IMR-90 (cell line): ENCODE results near the gene PSMG1. TPM values are rescaled to one million over a fixed set of nuclear protein-coding genes. Genes with fewer than 3 reads are reported as not detected.
"Not testable (repeated sequence)": the region's sequence is repeated elsewhere in the genome, so short reads cannot be mapped to it uniquely, and the experiment has no call there.

Experiments used
- ATAC-seq: fragments of 200-7000 bp; cut with Tn5 transposase; 2 replicates; pipeline ENCODE4 v1.9.1; 2020; ENCODE audit warnings: low read depth, mild to moderate bottlenecking, moderate library complexity
- BruUV-seq: library from RNA; stranded (reverse); fragments of 400-500 nt; replicated peaks from 2 replicates; lab custom pipeline; 2021; lab: Mats Ljungman, UMichigan
- CTCF ChIA-PET: fragments of 300-600 bp; formaldehyde crosslinking; extraction: SDS; loops from one replicate; lab custom pipeline; 2021; ENCODE audit warnings: antibody characterized with exemption; lab: Yijun Ruan, JAX
- POLR2A ChIA-PET: fragments of 300-600 bp; sonication (Branson Sonifier 250); formaldehyde crosslinking; loops from one replicate; lab custom pipeline; 2022; ENCODE audit warnings: antibody characterized with exemption; ENCODE audit not compliant: unreplicated experiment; lab: Charles Lee
- DNase-seq: peaks from one replicate; pipeline ENCODE4 v3.0.0; 2013
- H2AFZ ChIP-seq: replicated peaks from 2 replicates; pipeline ENCODE3; 2013; ENCODE audit warnings: low read length, mild to moderate bottlenecking; ENCODE audit not compliant: poor library complexity
- H2AK5ac ChIP-seq: 2 replicates; pipeline ENCODE4 v1.6.1; 2013; ENCODE audit warnings: low read depth, low read length, inconsistent platforms
- H2AK9ac ChIP-seq: replicated peaks from 2 replicates; pipeline ENCODE3; 2013; ENCODE audit warnings: mild to moderate bottlenecking, low read depth, low read length, moderate library complexity; ENCODE audit not compliant: poor library complexity
- H2BK120ac ChIP-seq: 2 replicates; pipeline ENCODE4 v1.6.1; 2013; ENCODE audit warnings: low read depth, low read length, inconsistent platforms
- H2BK15ac ChIP-seq: 3 replicates; pipeline ENCODE4 v1.6.1; 2013; ENCODE audit warnings: low read depth, low read length, inconsistent platforms
- H2BK20ac ChIP-seq: 2 replicates; pipeline ENCODE4 v1.6.1; 2013; ENCODE audit warnings: low read depth, mild to moderate bottlenecking, inconsistent platforms, low read length, moderate library complexity
- H2BK5ac ChIP-seq: 2 replicates; pipeline ENCODE4 v1.6.1; 2013; ENCODE audit warnings: mild to moderate bottlenecking, low read depth, low read length, inconsistent platforms; ENCODE audit not compliant: poor library complexity, severe bottlenecking
- H3K14ac ChIP-seq: replicated peaks from 2 replicates; pipeline ENCODE4 v1.6.1; 2013; ENCODE audit warnings: low read depth, low read length, inconsistent platforms
- H3K18ac ChIP-seq: 2 replicates; pipeline ENCODE4 v1.6.1; 2013; ENCODE audit warnings: low read depth, low read length, control low read depth
- H3K23ac ChIP-seq: 2 replicates; pipeline ENCODE4 v1.6.1; 2013; ENCODE audit warnings: low read depth, low read length, inconsistent platforms
- H3K27ac ChIP-seq: 2 replicates; pipeline ENCODE4 v1.5.1; 2013; ENCODE audit warnings: mild to moderate bottlenecking, control low read depth, low read length; ENCODE audit not compliant: insufficient read depth
- H3K27me3 ChIP-seq: 2 replicates; pipeline ENCODE4 v1.6.1; 2013; ENCODE audit warnings: low read length; ENCODE audit not compliant: control insufficient read depth, insufficient read depth
- H3K36me3 ChIP-seq: 2 replicates; pipeline ENCODE4 v1.6.1; 2013; ENCODE audit warnings: low read length, mixed read lengths; ENCODE audit not compliant: control insufficient read depth, insufficient read depth
- H3K4ac ChIP-seq: 2 replicates; pipeline ENCODE4 v1.6.1; 2013; ENCODE audit warnings: low read depth, low read length, inconsistent platforms
- H3K4me1 ChIP-seq: 2 replicates; pipeline ENCODE4 v1.6.1; 2013; ENCODE audit warnings: low read length, mixed read lengths; ENCODE audit not compliant: control insufficient read depth, insufficient read depth
- H3K4me2 ChIP-seq: 2 replicates; pipeline ENCODE4 v1.6.1; 2013; ENCODE audit warnings: low read depth, mild to moderate bottlenecking, control low read depth, low read length, moderate library complexity
- H3K4me3 ChIP-seq: 2 replicates; pipeline ENCODE4 v1.5.1; 2013; ENCODE audit warnings: low read depth, mild to moderate bottlenecking, control low read depth, low read length, moderate library complexity; ENCODE audit not compliant: insufficient read depth
- H3K56ac ChIP-seq: 2 replicates; pipeline ENCODE4 v1.6.1; 2013; ENCODE audit warnings: low read length, inconsistent platforms; ENCODE audit not compliant: insufficient read depth; ENCODE audit errors: extremely low read depth
- H3K79me1 ChIP-seq, 2 experiments: 2 replicates each; pipeline ENCODE4 v1.6.1; 2013; ENCODE audit warnings: low read length in 2 of 2, inconsistent platforms in 1 of 2, low read depth in 1 of 2
- H3K9ac ChIP-seq: 2 replicates; pipeline ENCODE4 v1.6.1; 2013; ENCODE audit warnings: low read depth, low read length, control low read depth
- H3K9me1 ChIP-seq: 2 replicates; pipeline ENCODE4 v1.6.1; 2013; ENCODE audit warnings: low read length, inconsistent platforms; ENCODE audit not compliant: insufficient read depth
- H3K9me3 ChIP-seq: 2 replicates; pipeline ENCODE4 v1.6.1; 2013; ENCODE audit warnings: low read length; ENCODE audit not compliant: control insufficient read depth, insufficient read depth
- H4K20me1 ChIP-seq: 2 replicates; pipeline ENCODE4 v1.6.1; 2013; ENCODE audit warnings: low read length, inconsistent platforms; ENCODE audit not compliant: insufficient read depth
- H4K5ac ChIP-seq: 2 replicates; pipeline ENCODE4 v1.6.1; 2013; ENCODE audit warnings: mild to moderate bottlenecking, low read depth, low read length, control low read depth
- H4K8ac ChIP-seq, 2 experiments: 2 replicates each; pipeline ENCODE4 v1.6.1; 2013; ENCODE audit warnings: low read depth in 2 of 2, low read length in 2 of 2, control low read depth in 1 of 2, inconsistent platforms in 1 of 2
- H4K91ac ChIP-seq: 2 replicates; pipeline ENCODE4 v1.6.1; 2013; ENCODE audit warnings: low read depth, low read length, inconsistent platforms; ENCODE audit not compliant: insufficient read depth
- WGBS, 2 experiments: methylation state at CpG; one replicate each; pipeline versions ENCODE4 v1.1.5 to v1.1.7; 2013; ENCODE audit warnings: missing lambda C conversion rate in 2 of 2; ENCODE audit not compliant: insufficient read length in 1 of 2; ENCODE audit errors: extremely low coverage in 2 of 2; 5-methylcytosine and 5-hydroxymethylcytosine counted together
- dilution Hi-C: fragments of 300-500 bp; cut with HindIII; formaldehyde crosslinking; loops from one replicate; pipeline ENCODE4 v1.14.3; 2018; ENCODE audit warnings: low sequenced_read_pairs; ENCODE audit not compliant: unreplicated experiment
- in situ Hi-C: fragments of 300-500 bp; cut with MboI; formaldehyde crosslinking; loops from 3 replicates; pipeline ENCODE4 v1.14.3; 2019; ENCODE audit warnings: low sequenced_read_pairs, inconsistent platforms, mixed read lengths
- intact Hi-C: fragments of 100-400 bp; cut with micrococcal nuclease; formaldehyde crosslinking; loops from 2 replicates; pipeline ENCODE4 v1.10.0; 2022
- polyA plus RNA-seq, 3 experiments: library from polyadenylated mRNA; depleted of rRNA; stranded (reverse); fragments of >200 nt; gene quantifications; 2 replicates each; pipeline ENCODE4 v1.2.3, GENCODE V29; 2012; ENCODE audit warnings: low replicate concordance in 1 of 3
- total RNA-seq: library from RNA; depleted of rRNA; stranded (reverse); fragments of >200 nt; gene quantifications from 2 replicates; pipeline ENCODE4 v1.2.3, GENCODE V29; 2012

Gene PSMG1
- total and polyA plus RNA-seq, 2 of the 4 experiments (the other 2 are of a cell fraction), result 37.8 to 45.4 TPM

DNA sequence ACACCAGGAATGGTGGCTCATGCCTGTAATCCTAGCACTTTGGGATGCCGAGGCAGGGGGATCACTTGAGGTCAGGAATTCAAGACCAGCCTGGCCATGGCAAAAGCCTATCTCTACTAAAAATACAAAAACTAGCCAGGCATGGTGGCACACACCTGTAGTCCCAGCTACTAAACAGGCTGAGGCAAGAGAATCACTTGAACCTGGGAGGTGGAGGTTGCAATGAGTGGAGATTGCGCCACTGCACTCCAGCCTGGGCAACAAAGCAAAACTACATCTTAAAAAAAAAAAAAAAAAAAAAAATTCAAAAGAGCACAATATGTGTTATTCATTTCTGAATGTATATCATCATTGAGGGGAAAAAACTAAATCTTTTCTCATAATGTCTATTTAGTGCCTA, 37.6 kb upstream of the PSMG1 start:
- H3K4me2 ChIP-seq, H2BK5ac ChIP-seq, H3K14ac ChIP-seq, H3K9ac ChIP-seq, POLR2A ChIA-PET, H3K56ac ChIP-seq, ATAC-seq, H3K9me3 ChIP-seq, DNase-seq, H3K23ac ChIP-seq, in situ Hi-C loops, H3K18ac ChIP-seq, H3K27ac ChIP-seq, BruUV-seq, dilution Hi-C loops, H2BK20ac ChIP-seq, H3K79me1 ChIP-seq, H2AFZ ChIP-seq, H2AK9ac ChIP-seq, H4K91ac ChIP-seq, H4K5ac ChIP-seq, H4K8ac ChIP-seq, H4K20me1 ChIP-seq, H2AK5ac ChIP-seq, H2BK15ac ChIP-seq, CTCF ChIA-PET, H2BK120ac ChIP-seq, H3K4ac ChIP-seq, H3K4me3 ChIP-seq, intact Hi-C loops, H3K4me1 ChIP-seq, H3K27me3 ChIP-seq, H3K9me1 ChIP-seq: not testable (repeated sequence)
- WGBS, 2 experiments, result no CpG with 5 or more reads among the region's 2 CpGs
- peaks cover 23% of the 10 kb centered on the region for H3K36me3 ChIP-seq
